Measurements from ENCODE around the gene UGGT2.
"Not testable (repeated sequence)": the region's sequence is repeated elsewhere in the genome, so short reads cannot be mapped to it uniquely, and the experiment has no call there.

DNA sequence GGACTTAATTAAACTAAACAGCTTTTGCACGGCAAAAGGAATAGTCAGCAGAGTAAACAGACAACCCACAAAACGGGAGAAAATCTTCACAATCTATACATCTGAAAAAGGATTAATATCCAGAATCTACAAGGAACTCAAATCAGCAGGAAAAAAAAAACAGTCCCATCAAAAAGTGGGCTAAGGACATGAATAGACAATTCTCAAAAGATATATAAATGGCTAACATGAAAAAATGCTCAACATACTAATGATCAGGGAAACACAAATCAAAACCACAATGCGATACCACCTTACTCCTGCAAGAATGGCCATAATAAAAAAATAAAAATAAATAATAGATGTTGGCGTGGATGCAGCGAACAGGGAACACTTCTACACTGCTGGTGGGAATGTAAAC is 1.7 kb downstream of the UGGT2 start:
- TF ChIP-seq, protein P1, sequence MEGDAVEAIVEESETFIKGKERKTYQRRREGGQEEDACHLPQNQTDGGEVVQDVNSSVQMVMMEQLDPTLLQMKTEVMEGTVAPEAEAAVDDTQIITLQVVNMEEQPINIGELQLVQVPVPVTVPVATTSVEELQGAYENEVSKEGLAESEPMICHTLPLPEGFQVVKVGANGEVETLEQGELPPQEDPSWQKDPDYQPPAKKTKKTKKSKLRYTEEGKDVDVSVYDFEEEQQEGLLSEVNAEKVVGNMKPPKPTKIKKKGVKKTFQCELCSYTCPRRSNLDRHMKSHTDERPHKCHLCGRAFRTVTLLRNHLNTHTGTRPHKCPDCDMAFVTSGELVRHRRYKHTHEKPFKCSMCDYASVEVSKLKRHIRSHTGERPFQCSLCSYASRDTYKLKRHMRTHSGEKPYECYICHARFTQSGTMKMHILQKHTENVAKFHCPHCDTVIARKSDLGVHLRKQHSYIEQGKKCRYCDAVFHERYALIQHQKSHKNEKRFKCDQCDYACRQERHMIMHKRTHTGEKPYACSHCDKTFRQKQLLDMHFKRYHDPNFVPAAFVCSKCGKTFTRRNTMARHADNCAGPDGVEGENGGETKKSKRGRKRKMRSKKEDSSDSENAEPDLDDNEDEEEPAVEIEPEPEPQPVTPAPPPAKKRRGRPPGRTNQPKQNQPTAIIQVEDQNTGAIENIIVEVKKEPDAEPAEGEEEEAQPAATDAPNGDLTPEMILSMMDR (IDR thresholded peaks at IDR 0.05): not testable (repeated sequence)
- TF ChIP-seq POLR2A (IDR thresholded peaks at IDR 0.05); POLR2AphosphoS5 (IDR thresholded peaks at IDR 0.05; ENCODE audit: insufficient read depth in 1 of 2, low read depth in 1 of 2): not testable (repeated sequence)
